ENCODE measurements around the gene PDE3B. TPM values are rescaled to one million over a fixed set of nuclear protein-coding genes. Genes with fewer than 3 reads are reported as not detected.

PDE3B gene
- total RNA-seq, 1 experiment from 2014 or later, result not detected

GRCh38 chr11:14894657-14895598, 251.3 kb downstream of the PDE3B start:
- H3K27ac ChIP-seq (ENCODE audit: low read length), result no peak overlapping the region
- 0 out of 2 replicates have a peak overlapping the region, but pooled peaks have one; percentile 2 for H2AFZ ChIP-seq (ENCODE audit: low read length)
- peaks cover 37% of the 10 kb centered on the region for H3K4me1 ChIP-seq (ENCODE audit: low read length)
- peak overlapping the region; percentile 24 for H3K4me2 ChIP-seq (ENCODE audit: low read depth, low read length, poor library complexity, severe bottlenecking)
- H3K36me3 ChIP-seq (ENCODE audit: insufficient read depth, low read length), result no peaks in the 10 kb centered on the region
- H3K79me2 ChIP-seq (ENCODE audit: low read length), result no peaks in the 10 kb centered on the region
- H3K9ac ChIP-seq (ENCODE audit: low read length), result peak overlapping the region; percentile 56; the same call in 1 of the 2 replicates
- peak; percentile 72 for DNase-seq
- no peaks in the 10 kb centered on the region for H3K27me3 ChIP-seq (ENCODE audit: low read length)
- H3K4me3 ChIP-seq (ENCODE audit: low read length), result no peak overlapping the region
- H4K20me1 ChIP-seq (ENCODE audit: insufficient read depth, low read depth, low read length), result no peaks in the 10 kb centered on the region
- no peaks in the 10 kb centered on the region for H3K9me3 ChIP-seq (ENCODE audit: low read length)
- no peaks in the 10 kb centered on the region for H3K9me2 ChIP-seq (replicated peaks; ENCODE audit: insufficient read depth, low read length)

DNA sequence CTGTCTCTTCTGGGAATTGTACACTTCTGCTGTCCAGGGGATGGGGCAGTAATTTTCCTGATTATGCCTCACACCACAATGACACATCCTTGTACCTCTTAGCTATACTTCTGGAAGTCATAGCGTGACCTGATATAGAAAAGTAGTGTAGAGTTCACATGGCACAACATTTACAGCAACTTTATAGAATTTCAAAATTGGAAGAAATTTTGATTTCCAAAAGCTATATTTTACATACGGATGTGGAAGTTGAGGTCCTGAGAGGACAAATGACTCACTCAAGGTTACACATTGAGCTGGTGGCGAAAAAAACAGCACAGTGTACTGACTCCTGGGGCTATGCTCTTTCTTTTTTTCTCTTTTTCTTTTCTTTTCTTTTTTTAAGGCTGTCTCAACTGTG, 254.8 kb downstream of the PDE3B start:
- Histone ChIP-seq H3K27ac (ENCODE audit: low read length) (no peak overlapping the region), H2AFZ (ENCODE audit: low read length) (no peak overlapping the region), H3K9me3 (ENCODE audit: low read length) (no peaks in the 10 kb centered on the region), H3K36me3 (ENCODE audit: insufficient read depth, low read length) (no peaks in the 10 kb centered on the region), H3K79me2 (ENCODE audit: low read length) (no peaks in the 10 kb centered on the region), H3K9ac (ENCODE audit: low read length) (no peak overlapping the region), H3K4me1 (ENCODE audit: low read length) (peaks cover 17% of the 10 kb centered on the region), H3K4me2 (ENCODE audit: low read depth, low read length, poor library complexity, severe bottlenecking) (no peak overlapping the region), H3K4me3 (ENCODE audit: low read length) (no peak overlapping the region), H4K20me1 (ENCODE audit: insufficient read depth, low read depth, low read length) (no peaks in the 10 kb centered on the region), H3K27me3 (ENCODE audit: low read length) (no peaks in the 10 kb centered on the region), H3K9me2 (replicated peaks; ENCODE audit: insufficient read depth, low read length) (no peaks in the 10 kb centered on the region)
- no peak for DNase-seq

DNA sequence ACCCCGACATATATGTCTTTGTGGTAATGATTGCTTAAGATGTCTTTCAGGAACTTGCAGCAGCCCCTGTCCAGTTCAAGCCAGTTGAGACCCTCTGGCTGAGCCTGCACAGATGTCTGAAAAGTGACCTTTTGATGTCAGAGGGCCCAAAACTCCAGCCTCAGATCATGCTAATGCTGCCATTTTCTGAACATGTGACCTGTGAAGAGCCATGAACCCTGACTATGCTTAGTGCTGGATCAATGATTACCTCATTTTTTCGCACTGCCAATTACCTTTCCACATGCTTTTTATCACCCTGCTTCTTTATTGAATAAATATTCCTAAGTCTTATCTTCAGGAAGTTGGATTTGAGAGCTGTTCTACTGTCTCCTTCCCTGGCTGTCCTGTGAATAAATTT, 255.3 kb downstream of the PDE3B start:
- Histone ChIP-seq H2AFZ (ENCODE audit: low read length) (no peak overlapping the region), H3K9me3 (ENCODE audit: low read length) (no peaks in the 10 kb centered on the region), H3K4me1 (ENCODE audit: low read length) (peaks cover 17% of the 10 kb centered on the region), H3K4me2 (ENCODE audit: low read depth, low read length, poor library complexity, severe bottlenecking) (no peak overlapping the region), H3K9me2 (replicated peaks; ENCODE audit: insufficient read depth, low read length) (no peaks in the 10 kb centered on the region), H3K9ac (ENCODE audit: low read length) (no peak overlapping the region), H4K20me1 (ENCODE audit: insufficient read depth, low read depth, low read length) (no peaks in the 10 kb centered on the region), H3K79me2 (ENCODE audit: low read length) (no peaks in the 10 kb centered on the region), H3K27ac (ENCODE audit: low read length) (no peak overlapping the region), H3K27me3 (ENCODE audit: low read length) (no peaks in the 10 kb centered on the region), H3K4me3 (ENCODE audit: low read length) (no peak overlapping the region), H3K36me3 (ENCODE audit: insufficient read depth, low read length) (no peaks in the 10 kb centered on the region)
- DNase-seq, result no peak

DNA sequence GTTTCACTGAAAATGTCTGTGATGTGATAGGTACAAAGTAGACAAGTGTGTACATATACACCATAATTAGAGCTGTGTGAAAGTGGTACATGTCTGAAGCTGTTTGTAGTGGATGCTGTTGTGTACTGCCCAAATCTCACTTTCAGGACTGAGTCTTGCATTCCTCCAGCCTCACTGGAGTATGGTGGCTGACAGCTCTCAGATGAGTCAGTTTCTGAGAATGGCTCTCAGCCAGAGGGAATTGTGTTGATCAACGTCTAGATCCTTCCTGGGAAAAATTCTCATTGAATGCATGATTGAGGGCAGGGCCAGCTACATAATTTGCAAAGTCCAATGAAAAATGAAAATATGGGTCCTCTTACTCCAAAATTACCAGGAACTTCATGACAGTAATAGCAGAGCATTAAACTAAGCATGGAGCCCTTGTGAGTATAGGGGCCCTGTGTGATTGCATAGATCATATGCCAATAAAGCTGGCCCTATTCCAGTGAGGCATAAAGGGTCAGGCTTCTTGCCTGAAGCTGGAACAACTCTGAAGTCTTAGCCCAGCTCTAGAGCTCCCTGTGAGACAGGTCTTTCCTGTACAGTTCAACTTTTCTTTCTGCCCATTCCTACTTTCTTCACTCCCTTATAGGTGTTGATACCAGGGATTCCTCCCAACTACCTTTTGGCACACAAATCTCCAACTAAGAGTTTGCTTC, 259.2 kb downstream of the PDE3B start:
- Histone ChIP-seq H4K20me1 (ENCODE audit: insufficient read depth, low read depth, low read length) (no peaks in the 10 kb centered on the region), H3K9ac (ENCODE audit: low read length) (no peak overlapping the region), H3K4me3 (ENCODE audit: low read length) (no peak overlapping the region), H3K79me2 (ENCODE audit: low read length) (no peaks in the 10 kb centered on the region), H3K27me3 (ENCODE audit: low read length) (no peaks in the 10 kb centered on the region), H3K9me3 (ENCODE audit: low read length) (no peaks in the 10 kb centered on the region), H3K4me2 (ENCODE audit: low read depth, low read length, poor library complexity, severe bottlenecking) (no peak overlapping the region), H2AFZ (ENCODE audit: low read length) (no peak overlapping the region), H3K27ac (ENCODE audit: low read length) (no peak overlapping the region), H3K4me1 (ENCODE audit: low read length) (peaks cover 31% of the 10 kb centered on the region), H3K9me2 (replicated peaks; ENCODE audit: insufficient read depth, low read length) (no peaks in the 10 kb centered on the region), H3K36me3 (ENCODE audit: insufficient read depth, low read length) (no peaks in the 10 kb centered on the region)
- DNase-seq, result no peak

GRCh38 chr11:14904745-14905103, 261.1 kb downstream of the PDE3B start:
- Histone ChIP-seq H3K27ac (ENCODE audit: low read length) (no peak overlapping the region), H3K4me3 (ENCODE audit: low read length) (peak overlapping the region; percentile 74), H3K9me2 (replicated peaks; ENCODE audit: insufficient read depth, low read length) (no peaks in the 10 kb centered on the region), H3K79me2 (ENCODE audit: low read length) (no peaks in the 10 kb centered on the region), H3K27me3 (ENCODE audit: low read length) (no peaks in the 10 kb centered on the region), H3K4me2 (ENCODE audit: low read depth, low read length, poor library complexity, severe bottlenecking) (peak overlapping the region; percentile 91), H3K4me1 (ENCODE audit: low read length) (peaks cover 31% of the 10 kb centered on the region), H4K20me1 (ENCODE audit: insufficient read depth, low read depth, low read length) (no peaks in the 10 kb centered on the region), H3K9me3 (ENCODE audit: low read length) (no peaks in the 10 kb centered on the region), H3K9ac (ENCODE audit: low read length) (peak overlapping the region; percentile 74), H3K36me3 (ENCODE audit: insufficient read depth, low read length) (no peaks in the 10 kb centered on the region), H2AFZ (ENCODE audit: low read length) (peak overlapping the region; percentile 98)
- peak; percentile 87 for DNase-seq

DNA sequence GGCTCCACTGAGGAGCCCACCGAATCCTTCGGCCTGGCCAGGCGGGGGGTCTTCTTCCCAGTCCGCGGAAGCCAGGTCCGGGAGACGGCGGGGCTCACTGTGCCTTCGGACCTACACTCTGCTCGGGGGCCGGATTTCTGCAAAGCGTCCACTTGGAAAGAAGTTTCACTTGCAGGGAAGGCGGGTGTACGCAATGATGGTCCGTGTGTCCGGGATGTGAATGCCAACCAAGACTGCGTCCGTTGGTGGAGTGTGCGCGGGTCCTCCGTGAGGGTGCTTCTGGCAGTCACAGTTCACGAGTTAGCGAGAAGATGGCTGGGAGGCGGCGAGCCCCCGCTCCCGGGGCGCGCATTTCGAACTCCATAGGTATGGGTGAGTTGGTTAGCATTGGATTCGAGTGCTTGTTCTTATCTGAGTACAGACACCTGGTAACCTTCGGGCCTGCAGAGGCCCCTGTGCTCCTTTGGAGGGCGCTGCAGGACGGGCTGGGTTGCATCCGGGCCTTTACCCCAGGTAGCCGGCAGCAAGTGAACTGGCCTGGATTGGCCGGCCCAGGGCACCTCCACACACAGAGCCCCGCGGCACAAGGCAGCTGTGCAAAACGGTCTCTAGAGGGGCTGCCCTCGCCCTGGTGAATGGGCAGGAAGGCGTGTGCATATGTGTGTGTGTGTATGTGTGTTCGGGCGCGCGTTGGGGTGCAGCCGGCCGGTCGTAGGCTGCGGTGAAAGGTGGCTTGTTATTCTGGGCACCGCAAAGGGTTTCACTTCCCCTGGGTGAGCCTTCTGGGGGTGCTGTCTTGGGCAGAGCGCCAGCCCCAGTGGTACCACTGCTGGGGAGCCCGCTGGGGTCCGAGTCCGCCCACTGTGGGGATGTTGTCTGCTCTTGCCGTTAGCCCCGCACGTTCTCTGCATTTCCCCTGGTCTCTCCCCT, 261.8 kb downstream of the PDE3B start:
- peaks cover 31% of the 10 kb centered on the region for H3K4me1 ChIP-seq (ENCODE audit: low read length)
- H2AFZ ChIP-seq (ENCODE audit: low read length), result peak overlapping the region; percentile 98
- no peaks in the 10 kb centered on the region for H3K36me3 ChIP-seq (ENCODE audit: insufficient read depth, low read length)
- H3K9me2 ChIP-seq (replicated peaks; ENCODE audit: insufficient read depth, low read length), result no peaks in the 10 kb centered on the region
- H3K79me2 ChIP-seq (ENCODE audit: low read length), result no peaks in the 10 kb centered on the region
- peak overlapping the region; percentile 91 for H3K4me2 ChIP-seq (ENCODE audit: low read depth, low read length, poor library complexity, severe bottlenecking)
- DNase-seq, result peak; percentile 91
- no peaks in the 10 kb centered on the region for H3K9me3 ChIP-seq (ENCODE audit: low read length)
- no peak overlapping the region for H3K27ac ChIP-seq (ENCODE audit: low read length)
- peak overlapping the region; percentile 74 for H3K4me3 ChIP-seq (ENCODE audit: low read length)
- peak overlapping the region; percentile 74 for H3K9ac ChIP-seq (ENCODE audit: low read length)
- H3K27me3 ChIP-seq (ENCODE audit: low read length), result no peaks in the 10 kb centered on the region
- H4K20me1 ChIP-seq (ENCODE audit: insufficient read depth, low read depth, low read length), result no peaks in the 10 kb centered on the region

GRCh38 chr11:14906578-14906977, 263.0 kb downstream of the PDE3B start:
- no peaks in the 10 kb centered on the region for H4K20me1 ChIP-seq (ENCODE audit: insufficient read depth, low read depth, low read length)
- H3K9ac ChIP-seq (ENCODE audit: low read length), result no peak overlapping the region
- H3K4me3 ChIP-seq (ENCODE audit: low read length), result no peak overlapping the region
- no peaks in the 10 kb centered on the region for H3K9me2 ChIP-seq (replicated peaks; ENCODE audit: insufficient read depth, low read length)
- peaks cover 31% of the 10 kb centered on the region for H3K4me1 ChIP-seq (ENCODE audit: low read length)
- no peaks in the 10 kb centered on the region for H3K27me3 ChIP-seq (ENCODE audit: low read length)
- H3K79me2 ChIP-seq (ENCODE audit: low read length), result no peaks in the 10 kb centered on the region
- H3K27ac ChIP-seq (ENCODE audit: low read length), result no peak overlapping the region
- H3K9me3 ChIP-seq (ENCODE audit: low read length), result no peaks in the 10 kb centered on the region
- no peak overlapping the region for H3K4me2 ChIP-seq (ENCODE audit: low read depth, low read length, poor library complexity, severe bottlenecking)
- DNase-seq, result no peak
- H2AFZ ChIP-seq (ENCODE audit: low read length), result no peak overlapping the region
- H3K36me3 ChIP-seq (ENCODE audit: insufficient read depth, low read length), result no peaks in the 10 kb centered on the region

Data from Karpas-422 (cell line).